ENCODE data around the gene TNFAIP6.

DNA sequence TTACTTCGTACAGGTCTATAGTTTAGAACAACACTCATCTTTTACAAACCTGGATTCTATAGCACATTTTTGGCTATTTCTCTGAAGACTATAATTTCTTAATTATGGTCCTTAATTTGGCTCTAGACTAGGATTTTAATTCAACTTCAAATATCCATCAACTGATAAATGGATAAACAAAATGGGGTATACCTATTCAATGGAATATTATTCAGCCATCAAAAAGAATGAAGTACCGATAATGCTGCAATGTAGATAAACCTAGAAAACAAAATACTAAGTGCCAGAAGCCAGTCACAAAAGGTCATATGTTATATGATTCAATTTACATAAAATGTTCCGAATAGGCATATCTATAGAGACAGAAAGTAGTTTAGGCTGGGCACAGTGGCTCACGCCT, 37.1 kb downstream of the TNFAIP6 start:
- TF ChIP-seq, protein P1, sequence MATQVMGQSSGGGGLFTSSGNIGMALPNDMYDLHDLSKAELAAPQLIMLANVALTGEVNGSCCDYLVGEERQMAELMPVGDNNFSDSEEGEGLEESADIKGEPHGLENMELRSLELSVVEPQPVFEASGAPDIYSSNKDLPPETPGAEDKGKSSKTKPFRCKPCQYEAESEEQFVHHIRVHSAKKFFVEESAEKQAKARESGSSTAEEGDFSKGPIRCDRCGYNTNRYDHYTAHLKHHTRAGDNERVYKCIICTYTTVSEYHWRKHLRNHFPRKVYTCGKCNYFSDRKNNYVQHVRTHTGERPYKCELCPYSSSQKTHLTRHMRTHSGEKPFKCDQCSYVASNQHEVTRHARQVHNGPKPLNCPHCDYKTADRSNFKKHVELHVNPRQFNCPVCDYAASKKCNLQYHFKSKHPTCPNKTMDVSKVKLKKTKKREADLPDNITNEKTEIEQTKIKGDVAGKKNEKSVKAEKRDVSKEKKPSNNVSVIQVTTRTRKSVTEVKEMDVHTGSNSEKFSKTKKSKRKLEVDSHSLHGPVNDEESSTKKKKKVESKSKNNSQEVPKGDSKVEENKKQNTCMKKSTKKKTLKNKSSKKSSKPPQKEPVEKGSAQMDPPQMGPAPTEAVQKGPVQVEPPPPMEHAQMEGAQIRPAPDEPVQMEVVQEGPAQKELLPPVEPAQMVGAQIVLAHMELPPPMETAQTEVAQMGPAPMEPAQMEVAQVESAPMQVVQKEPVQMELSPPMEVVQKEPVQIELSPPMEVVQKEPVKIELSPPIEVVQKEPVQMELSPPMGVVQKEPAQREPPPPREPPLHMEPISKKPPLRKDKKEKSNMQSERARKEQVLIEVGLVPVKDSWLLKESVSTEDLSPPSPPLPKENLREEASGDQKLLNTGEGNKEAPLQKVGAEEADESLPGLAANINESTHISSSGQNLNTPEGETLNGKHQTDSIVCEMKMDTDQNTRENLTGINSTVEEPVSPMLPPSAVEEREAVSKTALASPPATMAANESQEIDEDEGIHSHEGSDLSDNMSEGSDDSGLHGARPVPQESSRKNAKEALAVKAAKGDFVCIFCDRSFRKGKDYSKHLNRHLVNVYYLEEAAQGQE (IDR thresholded peaks at IDR 0.05; ENCODE audit: low read depth): no peak
- TF ChIP-seq, protein P2, sequence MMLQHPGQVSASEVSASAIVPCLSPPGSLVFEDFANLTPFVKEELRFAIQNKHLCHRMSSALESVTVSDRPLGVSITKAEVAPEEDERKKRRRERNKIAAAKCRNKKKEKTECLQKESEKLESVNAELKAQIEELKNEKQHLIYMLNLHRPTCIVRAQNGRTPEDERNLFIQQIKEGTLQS (IDR thresholded peaks at IDR 0.05): no peak
- TF ChIP-seq, protein P3, sequence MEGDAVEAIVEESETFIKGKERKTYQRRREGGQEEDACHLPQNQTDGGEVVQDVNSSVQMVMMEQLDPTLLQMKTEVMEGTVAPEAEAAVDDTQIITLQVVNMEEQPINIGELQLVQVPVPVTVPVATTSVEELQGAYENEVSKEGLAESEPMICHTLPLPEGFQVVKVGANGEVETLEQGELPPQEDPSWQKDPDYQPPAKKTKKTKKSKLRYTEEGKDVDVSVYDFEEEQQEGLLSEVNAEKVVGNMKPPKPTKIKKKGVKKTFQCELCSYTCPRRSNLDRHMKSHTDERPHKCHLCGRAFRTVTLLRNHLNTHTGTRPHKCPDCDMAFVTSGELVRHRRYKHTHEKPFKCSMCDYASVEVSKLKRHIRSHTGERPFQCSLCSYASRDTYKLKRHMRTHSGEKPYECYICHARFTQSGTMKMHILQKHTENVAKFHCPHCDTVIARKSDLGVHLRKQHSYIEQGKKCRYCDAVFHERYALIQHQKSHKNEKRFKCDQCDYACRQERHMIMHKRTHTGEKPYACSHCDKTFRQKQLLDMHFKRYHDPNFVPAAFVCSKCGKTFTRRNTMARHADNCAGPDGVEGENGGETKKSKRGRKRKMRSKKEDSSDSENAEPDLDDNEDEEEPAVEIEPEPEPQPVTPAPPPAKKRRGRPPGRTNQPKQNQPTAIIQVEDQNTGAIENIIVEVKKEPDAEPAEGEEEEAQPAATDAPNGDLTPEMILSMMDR (IDR thresholded peaks at IDR 0.05 in 2 of 3, conservative IDR thresholded peaks at IDR 0.05 in 1 of 3; ENCODE audit: borderline replicate concordance in 1 of 3, insufficient read depth in 1 of 3, low read depth in 2 of 3, low read length in 2 of 3): no peak
- TF ChIP-seq SIN3A (IDR thresholded peaks at IDR 0.05; ENCODE audit: low read depth) (no peak), EZH2phosphoT487 (IDR thresholded peaks at IDR 0.05; ENCODE audit: borderline replicate concordance) (no peak), EZH2 (IDR thresholded peaks at IDR 0.05) (no peak), RAD21 (IDR thresholded peaks at IDR 0.05; ENCODE audit: low read depth) (no peak), POLR2A (IDR thresholded peaks at IDR 0.05; ENCODE audit: borderline replicate concordance, extremely low read depth, insufficient read depth, insufficient read length) (no peak), ZNF274 (IDR thresholded peaks at IDR 0.05; ENCODE audit: low read depth, low read length) (no peak)
- TF ChIP-seq, protein P4, sequence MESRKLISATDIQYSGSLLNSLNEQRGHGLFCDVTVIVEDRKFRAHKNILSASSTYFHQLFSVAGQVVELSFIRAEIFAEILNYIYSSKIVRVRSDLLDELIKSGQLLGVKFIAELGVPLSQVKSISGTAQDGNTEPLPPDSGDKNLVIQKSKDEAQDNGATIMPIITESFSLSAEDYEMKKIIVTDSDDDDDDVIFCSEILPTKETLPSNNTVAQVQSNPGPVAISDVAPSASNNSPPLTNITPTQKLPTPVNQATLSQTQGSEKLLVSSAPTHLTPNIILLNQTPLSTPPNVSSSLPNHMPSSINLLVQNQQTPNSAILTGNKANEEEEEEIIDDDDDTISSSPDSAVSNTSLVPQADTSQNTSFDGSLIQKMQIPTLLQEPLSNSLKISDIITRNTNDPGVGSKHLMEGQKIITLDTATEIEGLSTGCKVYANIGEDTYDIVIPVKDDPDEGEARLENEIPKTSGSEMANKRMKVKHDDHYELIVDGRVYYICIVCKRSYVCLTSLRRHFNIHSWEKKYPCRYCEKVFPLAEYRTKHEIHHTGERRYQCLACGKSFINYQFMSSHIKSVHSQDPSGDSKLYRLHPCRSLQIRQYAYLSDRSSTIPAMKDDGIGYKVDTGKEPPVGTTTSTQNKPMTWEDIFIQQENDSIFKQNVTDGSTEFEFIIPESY (IDR thresholded peaks at IDR 0.05; ENCODE audit: extremely low read depth, insufficient replicate concordance, low read length): no peak
